CD4-positive, alpha-beta T cell treated with Interleukin-1 beta for 1 hour (primary cell): Measurements from ENCODE around the gene APC2.
A peak's percentile ranks its signal among the peaks of the same experiment; 100 is the strongest.

ENCODE experiments used
- DNase-seq, 2 donors: peaks; one replicate each; pipeline ENCODE4 v3.0.0-alpha.2; 2020 to 2022

APC2 gene

GRCh38 chr19:1447504-1447903 lies 2.4 kb upstream of the APC2 start:
- no peak for DNase-seq

GRCh38 chr19:1447944-1448343 lies 2.0 kb upstream of the APC2 start:
- DNase-seq: no peak

GRCh38 chr19:1450735-1451731 lies 1.1 kb downstream of the APC2 start:
- no peak for DNase-seq

GRCh38 chr19:1451916-1452801 lies 2.2 kb downstream of the APC2 start:
- DNase-seq: no peak

GRCh38 chr19:1452802-1453524 lies 3.0 kb downstream of the APC2 start:
- no peak for DNase-seq

- no peak for DNase-seq
Measured at GRCh38 chr19:1453525-1454364, 3.8 kb downstream of the APC2 start.

GRCh38 chr19:1455002-1455335 lies 5.0 kb downstream of the APC2 start:
- no peak for DNase-seq

- peak; percentile 64 to 68 for DNase-seq
Measured at GRCh38 chr19:1455336-1456120, 5.6 kb downstream of the APC2 start.

GRCh38 chr19:1456121-1456900 lies 6.4 kb downstream of the APC2 start:
- no peak for DNase-seq

GRCh38 chr19:1457031-1457739 lies 7.3 kb downstream of the APC2 start:
- no peak for DNase-seq

GRCh38 chr19:1457892-1458291 lies 8.0 kb downstream of the APC2 start:
- no peak for DNase-seq

GRCh38 chr19:1459479-1459878 lies 9.6 kb downstream of the APC2 start:
- peak in 1 of 2 donors; percentile 36 for DNase-seq

- no peak for DNase-seq
Measured at GRCh38 chr19:1460033-1460995, 10.4 kb downstream of the APC2 start.

GRCh38 chr19:1461862-1462261 lies 11.9 kb downstream of the APC2 start:
- no peak for DNase-seq

- peak in 1 of 2 donors; percentile 37 for DNase-seq
Measured at GRCh38 chr19:1465191-1466016, 15.5 kb downstream of the APC2 start.

GRCh38 chr19:1466018-1466460 lies 16.1 kb downstream of the APC2 start:
- DNase-seq: no peak

GRCh38 chr19:1466461-1467214 lies 16.7 kb downstream of the APC2 start:
- no peak for DNase-seq
